ENCODE results near the gene KRTAP29-1. TPM values are rescaled to one million over a fixed set of nuclear protein-coding genes. Genes with fewer than 3 reads are reported as not detected.

Gene KRTAP29-1
- total RNA-seq, 2 donors from 2014 or later = not detected

DNA sequence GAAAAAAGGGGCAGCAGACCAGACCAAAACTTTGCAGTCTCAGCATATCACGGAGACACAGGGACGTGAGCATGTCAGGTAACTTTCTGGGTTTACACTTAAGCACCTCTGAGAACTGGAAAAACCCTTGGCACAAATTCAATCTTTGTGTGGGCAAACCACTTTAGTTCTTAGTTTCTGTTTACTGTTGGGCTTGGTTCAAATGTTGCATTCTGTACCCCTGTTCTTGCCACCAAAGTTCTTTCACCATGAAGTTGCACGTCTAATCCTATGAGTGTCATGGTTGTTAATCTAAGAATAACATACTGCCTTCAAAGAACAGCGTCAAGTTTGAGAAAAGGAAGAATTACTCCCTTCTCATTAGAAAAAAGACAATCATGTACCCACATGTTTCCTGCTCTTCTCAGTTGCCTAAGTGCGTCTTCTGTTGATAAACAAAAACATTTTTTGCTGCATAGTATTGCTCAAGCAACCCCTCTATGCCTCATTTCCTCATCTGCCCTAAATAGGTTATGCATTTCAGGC lies 36.4 kb upstream of the KRTAP29-1 start:
- no peak for TF ChIP-seq CTCF (IDR thresholded peaks at IDR 0.05)
- ATAC-seq (ENCODE audit: insufficient number of reproducible peaks, low FRiP score, low read depth) (no peak), DNase-seq (ENCODE audit: low spot score) (no peak)
- Histone ChIP-seq H3K27me3 (replicated peaks; ENCODE audit: insufficient read depth) (no peaks in the 10 kb centered on the region), H3K27ac (no peak overlapping the region), H3K4me1 (ENCODE audit: control insufficient read depth in 1 of 2, low read depth in 2 of 2) (no peaks in the 10 kb centered on the region), H3K9me3 (no peaks in the 10 kb centered on the region), H3K36me3 (no peaks in the 10 kb centered on the region), H3K4me3 (no peak overlapping the region)

GRCh38 chr17:41335747-41336146 lies 33.1 kb upstream of the KRTAP29-1 start:
- no peaks in the 10 kb centered on the region for H3K9me3 ChIP-seq
- DNase-seq (ENCODE audit: low spot score) = no peak
- H3K4me1 ChIP-seq (ENCODE audit: control insufficient read depth in 1 of 2, low read depth in 2 of 2) = no peaks in the 10 kb centered on the region
- H3K27me3 ChIP-seq (replicated peaks; ENCODE audit: insufficient read depth) = no peaks in the 10 kb centered on the region
- H3K4me3 ChIP-seq = no peak overlapping the region
- no peak for ATAC-seq (ENCODE audit: insufficient number of reproducible peaks, low FRiP score, low read depth)
- no peak overlapping the region for H3K27ac ChIP-seq
- H3K36me3 ChIP-seq = no peaks in the 10 kb centered on the region
- no peak for TF ChIP-seq CTCF (IDR thresholded peaks at IDR 0.05)

DNA sequence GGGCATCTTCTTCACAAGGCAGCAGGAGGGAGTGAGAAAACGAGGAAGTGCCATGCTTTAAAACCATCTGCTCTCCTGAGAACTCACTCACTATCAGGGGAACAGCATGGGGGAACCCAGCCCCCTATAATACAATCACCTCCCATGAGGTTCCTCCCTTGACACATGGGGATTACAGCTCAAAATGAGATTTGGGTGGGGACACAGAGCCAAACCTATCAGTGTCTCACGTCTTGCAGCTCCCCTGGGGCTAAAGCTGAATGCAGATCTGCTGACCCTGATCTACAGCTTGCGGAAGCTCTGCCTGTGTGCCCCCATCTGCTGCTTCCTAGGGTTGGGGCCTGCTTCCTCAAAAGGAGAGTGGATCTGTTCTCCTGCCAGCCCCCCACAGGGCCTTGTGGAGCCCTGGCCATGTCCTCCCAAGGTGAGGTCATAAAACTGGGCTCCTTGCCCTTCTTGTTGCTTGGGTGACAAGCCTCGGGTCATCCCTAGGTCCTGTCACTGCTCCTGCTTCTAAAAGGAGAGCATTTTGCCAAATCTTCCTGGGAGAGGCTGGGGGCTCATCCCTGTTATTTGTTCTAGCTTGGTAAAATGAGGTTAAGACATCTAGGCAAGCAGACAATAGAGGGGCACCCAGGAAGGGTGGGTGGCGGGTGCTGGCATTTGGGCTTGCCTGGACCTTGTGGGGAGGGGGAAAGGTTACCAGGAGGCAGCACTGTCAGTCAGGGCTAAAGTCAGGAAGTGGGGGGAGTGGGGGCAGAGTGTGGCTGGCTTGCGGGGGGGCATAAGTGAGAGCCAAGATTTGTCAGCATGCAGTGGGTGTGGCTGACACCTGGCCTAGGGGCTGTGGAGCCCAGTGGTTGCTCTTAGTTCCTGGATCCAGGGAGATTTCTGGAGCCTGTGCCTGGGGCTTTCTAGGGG lies 32.0 kb upstream of the KRTAP29-1 start:
- Histone ChIP-seq H3K4me3 (no peak overlapping the region), H3K27me3 (replicated peaks; ENCODE audit: insufficient read depth) (no peaks in the 10 kb centered on the region), H3K27ac (no peak overlapping the region), H3K9me3 (no peaks in the 10 kb centered on the region), H3K4me1 (ENCODE audit: control insufficient read depth in 1 of 2, low read depth in 2 of 2) (no peaks in the 10 kb centered on the region), H3K36me3 (no peaks in the 10 kb centered on the region)
- no peak for TF ChIP-seq CTCF (IDR thresholded peaks at IDR 0.05)
- no peak for DNase-seq (ENCODE audit: low spot score)
- ATAC-seq (ENCODE audit: insufficient number of reproducible peaks, low FRiP score, low read depth) = no peak

GRCh38 chr17:41333836-41334235 lies 31.2 kb upstream of the KRTAP29-1 start:
- no peak for ATAC-seq (ENCODE audit: insufficient number of reproducible peaks, low FRiP score, low read depth)
- no peak overlapping the region for H3K4me3 ChIP-seq
- DNase-seq (ENCODE audit: low spot score) = no peak
- H3K9me3 ChIP-seq = no peaks in the 10 kb centered on the region
- H3K27me3 ChIP-seq (replicated peaks; ENCODE audit: insufficient read depth) = no peaks in the 10 kb centered on the region
- TF ChIP-seq CTCF (IDR thresholded peaks at IDR 0.05) = no peak
- H3K36me3 ChIP-seq = no peaks in the 10 kb centered on the region
- no peak overlapping the region for H3K27ac ChIP-seq
- H3K4me1 ChIP-seq (ENCODE audit: control insufficient read depth in 1 of 2, low read depth in 2 of 2) = no peaks in the 10 kb centered on the region

- Histone ChIP-seq H3K27me3 (replicated peaks; ENCODE audit: insufficient read depth) (no peaks in the 10 kb centered on the region), H3K4me3 (no peak overlapping the region), H3K36me3 (no peaks in the 10 kb centered on the region), H3K27ac (no peak overlapping the region), H3K4me1 (ENCODE audit: control insufficient read depth in 1 of 2, low read depth in 2 of 2) (no peaks in the 10 kb centered on the region), H3K9me3 (no peaks in the 10 kb centered on the region)
- DNase-seq (ENCODE audit: low spot score) (no peak), ATAC-seq (ENCODE audit: insufficient number of reproducible peaks, low FRiP score, low read depth) (no peak)
- no peak for TF ChIP-seq CTCF (IDR thresholded peaks at IDR 0.05)
These were observed 30.4 kb upstream of the KRTAP29-1 start for GRCh38 chr17:41333098-41333497.
